Measurements from ENCODE around the gene HCN3.

The HCN3 gene

GRCh38 chr1:155254714-155255242 is 22.5 kb upstream of the HCN3 start:
- no peak for DNase-seq

DNA sequence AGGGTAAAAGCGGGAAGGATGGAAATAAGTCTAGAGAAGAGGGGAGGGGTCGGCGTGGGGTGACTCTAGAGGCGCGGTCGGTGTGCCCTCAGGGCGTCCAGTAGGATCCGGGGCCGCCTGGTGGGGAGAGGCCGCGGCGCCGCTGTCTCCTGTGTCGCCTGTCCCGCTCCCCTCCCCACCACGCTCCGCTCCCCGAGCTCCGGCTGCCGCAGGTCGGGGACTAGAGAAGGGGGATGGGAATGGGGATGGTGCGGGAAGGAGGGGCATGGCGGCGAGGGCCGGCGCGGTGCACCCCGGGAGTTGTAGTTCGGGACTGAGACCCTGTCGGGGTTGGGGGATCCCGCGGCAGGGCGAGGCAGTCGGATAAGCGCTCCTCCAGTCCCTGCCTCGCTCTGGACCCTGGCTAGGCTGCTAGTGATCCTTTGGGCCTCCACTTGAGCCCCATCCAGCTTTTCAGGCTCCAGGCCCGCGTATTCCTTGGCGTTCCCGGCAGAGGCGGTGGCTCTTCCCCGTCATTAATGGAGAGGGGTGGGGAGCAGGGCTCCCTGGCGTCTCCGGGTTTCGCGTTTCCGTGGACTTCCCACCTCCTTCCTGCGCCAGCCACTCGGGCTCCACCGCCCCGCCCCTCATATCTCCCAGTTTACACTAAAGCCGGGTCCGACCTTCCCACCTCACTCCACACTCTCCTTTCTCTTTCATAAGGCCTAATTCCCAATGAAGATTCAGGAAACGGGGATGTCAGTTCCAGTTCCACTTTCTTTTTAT is 21.8 kb upstream of the HCN3 start, which contains the start of gene ENTREP3:
Gene ENTREP3 (minus strand): TSS at position 241 of the 765 bp plus-strand sequence. CDS start 606 bp downstream, outside the sequence.
- DNase-seq, result peak; percentile 39

DNA sequence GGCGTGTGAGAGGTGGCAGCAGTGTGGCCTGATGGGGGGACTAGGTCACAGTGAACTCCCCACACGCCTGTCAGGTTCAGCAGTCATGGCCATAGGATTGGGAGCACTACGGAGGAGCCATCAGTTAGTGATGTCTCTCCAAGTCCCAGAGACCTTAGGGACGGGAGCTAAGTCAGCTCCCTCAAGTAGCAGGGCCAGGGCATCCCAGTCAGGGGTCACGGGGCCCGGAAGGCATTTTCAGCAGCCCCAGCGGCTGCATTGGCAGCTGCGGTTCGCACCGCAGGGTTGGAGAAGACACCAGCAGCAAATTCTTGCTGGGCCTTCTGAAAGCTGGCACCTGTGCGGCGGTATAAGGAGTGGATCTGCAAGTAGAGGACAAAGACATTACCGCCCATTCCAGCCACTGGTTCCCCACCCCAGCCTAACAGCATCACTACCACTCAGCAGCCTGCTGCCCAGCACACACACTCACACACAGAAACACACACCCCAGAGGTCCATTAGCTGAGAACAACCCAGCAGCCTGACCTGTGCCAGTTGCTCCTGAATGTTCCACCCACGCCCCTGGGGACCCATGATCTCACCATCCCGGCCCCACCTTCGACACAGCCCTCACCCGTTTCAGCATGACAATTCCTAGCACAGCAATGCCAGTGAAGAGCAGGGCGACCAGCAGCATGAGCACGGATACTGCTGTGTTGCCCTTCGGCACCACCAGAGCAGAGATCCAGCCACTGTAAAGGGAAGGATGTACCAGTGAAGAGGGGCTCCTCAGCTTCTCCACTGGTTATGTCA is 21.0 kb upstream of the HCN3 start:
- DNase-seq, result no peak

DNA sequence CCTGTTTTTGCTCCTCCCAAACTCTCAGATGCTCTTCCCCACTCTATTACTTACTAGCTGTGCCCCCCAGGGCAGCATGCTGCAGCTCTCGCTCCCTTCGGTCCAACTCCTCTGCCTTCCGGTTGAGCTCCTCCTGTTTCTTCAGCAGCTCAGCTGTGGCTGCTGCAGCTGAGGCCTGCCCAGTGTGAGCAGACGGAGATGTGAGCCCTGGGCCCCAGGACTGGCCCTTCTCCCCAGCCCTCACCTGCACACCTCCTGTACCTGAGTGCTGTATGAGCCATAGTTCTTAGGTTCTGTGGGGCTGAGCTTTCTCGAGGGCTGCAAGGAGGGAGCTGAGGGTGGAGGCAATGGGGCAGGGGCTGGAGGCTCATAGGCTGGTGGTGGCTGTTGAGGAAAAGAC is 17.0 kb upstream of the HCN3 start:
- no peak for DNase-seq

- DNase-seq, result no peak
Observed at GRCh38 chr1:155261493-155261851, 15.8 kb upstream of the HCN3 start.

GRCh38 chr1:155261852-155262673 is 15.2 kb upstream of the HCN3 start, which contains the start of gene SCAMP3:
TSS of gene SCAMP3 (minus strand) at chr1:155262360. CDS start at chr1:155262151, 209 bp downstream.
- peak; percentile 98 for DNase-seq

DNA sequence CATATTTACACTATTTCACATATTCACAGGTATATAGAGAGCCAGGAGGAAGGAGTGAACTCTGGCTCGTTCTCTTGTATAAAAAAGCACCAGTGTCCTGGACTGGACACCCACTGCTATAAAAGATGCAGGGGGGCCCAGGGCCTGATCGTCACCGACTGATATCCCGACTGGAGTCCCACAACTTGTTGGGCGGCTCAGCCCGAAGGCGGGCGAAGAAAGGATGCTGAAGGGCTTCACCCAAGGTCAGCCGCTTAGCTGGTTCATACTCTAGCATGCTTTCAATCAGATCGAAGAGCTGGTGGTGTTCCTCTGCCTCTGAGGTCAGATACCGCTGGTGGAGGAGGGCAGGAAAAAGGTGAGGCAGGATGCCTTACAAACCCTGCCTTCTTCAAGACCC is 14.2 kb upstream of the HCN3 start:
- DNase-seq, result no peak

DNA sequence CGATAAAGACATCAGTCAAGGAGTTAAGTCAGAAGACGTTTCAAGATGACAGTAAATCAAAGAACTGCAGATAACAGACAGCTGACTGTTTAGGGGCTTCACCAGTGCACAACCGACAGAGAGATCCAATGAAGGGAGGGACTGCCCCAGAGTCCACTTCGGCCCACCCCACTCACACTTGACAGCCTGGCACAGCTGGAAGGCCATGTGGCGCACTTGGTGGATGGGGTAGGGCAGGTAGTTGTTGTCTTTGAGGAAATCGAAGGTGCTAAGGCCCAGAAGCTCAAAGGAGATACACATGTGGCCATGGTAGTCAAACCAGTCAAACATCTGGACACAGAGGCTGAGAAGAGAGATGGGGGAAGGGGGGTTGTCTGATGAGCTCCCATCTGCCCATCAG is 10.7 kb upstream of the HCN3 start:
- DNase-seq, result no peak

- no peak for DNase-seq
Observed at GRCh38 chr1:155267373-155267772, 9.9 kb upstream of the HCN3 start.

DNA sequence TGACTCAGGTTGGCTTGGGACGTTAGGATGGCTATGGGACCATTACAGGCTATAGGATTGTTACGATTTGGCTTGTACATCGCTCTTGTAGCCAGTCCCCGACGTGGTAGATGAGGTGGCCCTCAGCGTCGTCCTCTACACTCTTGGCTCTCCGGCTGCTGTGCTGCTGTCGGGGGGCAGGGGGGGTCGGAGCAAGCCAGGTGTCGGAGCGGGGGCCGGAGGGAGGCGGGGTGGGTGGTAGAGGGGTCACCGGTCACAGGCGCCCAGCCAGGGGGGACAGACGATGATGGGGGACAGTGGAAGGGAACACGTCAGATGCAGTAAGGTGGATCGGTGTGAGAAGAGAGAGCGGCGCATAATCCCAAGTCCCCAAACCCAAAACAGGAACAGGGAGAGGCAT is 8.6 kb upstream of the HCN3 start:
- no peak for DNase-seq

- DNase-seq, result no peak
Observed at GRCh38 chr1:155269381-155269780, 7.9 kb upstream of the HCN3 start.

DNA sequence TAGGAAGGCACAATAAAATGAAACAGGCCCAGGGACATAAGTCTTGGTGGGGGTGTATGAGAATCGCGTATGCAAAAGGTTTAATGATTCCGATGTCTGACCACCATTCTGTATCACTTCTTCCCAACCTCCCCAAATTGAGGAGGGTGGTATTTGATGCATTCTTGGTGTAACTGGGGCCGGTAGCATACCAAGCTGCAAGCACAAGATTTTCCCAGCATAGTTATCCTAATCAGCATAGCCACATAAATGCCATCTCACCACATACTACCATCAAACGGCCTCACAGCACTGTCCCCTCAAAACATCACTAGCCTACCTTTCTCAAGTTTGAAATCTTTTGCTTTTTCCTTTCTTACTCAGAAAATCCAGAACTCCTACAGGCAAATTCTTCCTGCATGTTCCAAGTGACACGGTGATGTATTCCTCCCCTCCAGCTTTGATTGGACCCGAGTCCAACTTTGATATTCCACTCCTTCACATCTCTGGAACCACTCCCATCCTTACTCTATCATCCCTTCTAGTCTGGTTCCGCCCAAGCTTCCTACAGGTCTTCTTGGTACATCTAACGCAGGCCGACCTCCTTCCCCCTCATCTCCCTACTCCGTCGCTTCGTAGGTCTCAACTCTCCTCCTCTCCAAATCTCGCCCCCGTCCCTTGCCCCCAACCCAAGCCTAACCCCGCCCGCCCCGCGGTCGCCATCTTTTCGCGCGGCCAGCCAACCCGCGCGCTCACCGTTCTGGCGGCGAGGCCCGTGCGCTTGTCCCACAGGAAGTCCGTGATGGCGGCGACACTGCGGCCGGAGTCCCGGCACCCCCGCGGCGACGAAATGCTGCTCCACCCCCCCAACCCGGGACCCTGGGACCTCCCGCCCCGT is 4.6 kb upstream of the HCN3 start:
- peak; percentile 49 for DNase-seq

GRCh38 chr1:155273343-155274245 is 3.7 kb upstream of the HCN3 start, which contains the start of gene CLK2:
TSS of gene CLK2 (minus strand) at chr1:155273504. CDS start at chr1:155270977, 2,527 bp downstream.
- DNase-seq, result peak; percentile 72

DNA sequence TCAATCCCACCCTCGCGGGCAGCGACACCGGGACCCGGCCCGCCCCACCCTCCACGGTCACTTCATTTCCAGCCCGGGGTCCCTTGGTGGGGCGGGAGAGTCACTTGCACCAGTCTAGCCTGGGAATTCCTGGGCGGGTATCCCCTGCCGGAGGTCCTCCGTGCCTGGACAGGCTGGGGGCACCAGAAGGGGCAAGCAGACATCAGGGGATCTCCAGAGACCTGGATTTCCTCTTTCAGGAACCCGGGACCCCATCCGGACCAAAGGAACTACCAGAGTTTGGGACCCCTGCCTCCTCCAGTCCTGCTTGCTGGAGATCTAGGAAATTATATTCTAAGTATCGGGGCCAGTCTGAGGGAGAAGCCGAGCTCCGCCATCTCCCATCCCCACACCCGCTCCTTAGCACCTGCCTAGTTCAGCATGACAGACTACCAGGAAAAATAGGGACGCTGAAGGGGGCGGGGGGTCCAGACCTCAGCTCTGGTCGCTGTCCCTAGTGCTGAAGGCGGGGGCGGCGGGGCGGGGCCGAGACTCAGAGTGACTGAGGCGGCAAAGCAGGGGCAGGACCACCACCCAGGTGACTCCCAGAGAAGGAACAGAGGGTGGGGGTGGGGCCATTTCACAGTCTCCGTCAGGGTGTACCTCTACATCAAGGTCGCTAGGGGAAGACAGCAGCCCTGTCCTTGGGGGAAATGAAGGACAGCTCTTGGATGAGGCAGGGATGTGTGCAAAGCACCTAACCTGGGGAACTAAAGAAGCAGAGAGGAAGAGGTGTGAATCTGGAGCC is 832 bp downstream of the HCN3 start:
- DNase-seq, result peak; percentile 13

- DNase-seq, result no peak
Observed at GRCh38 chr1:155278689-155279160, 1.5 kb downstream of the HCN3 start.

DNA sequence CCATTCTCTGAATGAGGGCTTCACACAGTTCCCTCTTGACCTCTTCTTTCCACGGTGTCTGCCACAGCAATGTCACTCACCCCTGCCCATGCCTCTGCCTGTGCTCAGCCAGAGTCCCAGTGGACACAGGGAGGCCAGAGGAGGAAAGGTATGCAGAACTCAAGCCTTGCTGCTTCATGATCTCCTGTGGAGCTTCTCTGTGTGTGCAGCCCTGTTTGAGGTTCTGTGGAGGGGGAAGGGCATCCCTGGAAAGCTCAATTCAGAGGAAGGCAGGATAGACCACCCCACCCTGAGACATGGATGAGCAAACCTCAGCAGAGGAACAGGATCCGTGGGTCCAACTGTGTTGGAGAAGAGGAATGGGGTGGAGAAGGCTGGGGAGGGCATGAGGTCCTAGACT is 2.0 kb downstream of the HCN3 start:
- DNase-seq, result no peak

DNA sequence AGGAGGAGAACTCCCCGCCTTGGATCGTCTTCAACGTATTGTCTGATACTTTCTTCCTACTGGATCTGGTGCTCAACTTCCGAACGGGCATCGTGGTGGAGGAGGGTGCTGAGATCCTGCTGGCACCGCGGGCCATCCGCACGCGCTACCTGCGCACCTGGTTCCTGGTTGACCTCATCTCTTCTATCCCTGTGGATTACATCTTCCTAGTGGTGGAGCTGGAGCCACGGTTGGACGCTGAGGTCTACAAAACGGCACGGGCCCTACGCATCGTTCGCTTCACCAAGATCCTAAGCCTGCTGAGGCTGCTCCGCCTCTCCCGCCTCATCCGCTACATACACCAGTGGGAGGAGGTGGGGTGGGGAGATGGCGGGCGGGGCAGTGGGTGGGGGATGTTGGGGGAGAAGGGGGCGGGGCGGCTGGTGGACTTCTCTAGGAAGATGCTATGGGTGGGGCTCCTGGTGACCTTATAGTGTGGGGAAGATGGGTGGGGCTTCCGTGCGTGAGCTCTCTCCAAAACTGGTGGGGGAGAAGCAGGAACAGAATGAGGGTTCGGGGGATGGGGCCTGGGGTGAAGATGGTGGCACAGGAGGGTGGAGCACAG is 5.3 kb downstream of the HCN3 start:
- DNase-seq, result no peak

GRCh38 chr1:155284476-155284875 is 7.2 kb downstream of the HCN3 start:
- no peak for DNase-seq

DNA sequence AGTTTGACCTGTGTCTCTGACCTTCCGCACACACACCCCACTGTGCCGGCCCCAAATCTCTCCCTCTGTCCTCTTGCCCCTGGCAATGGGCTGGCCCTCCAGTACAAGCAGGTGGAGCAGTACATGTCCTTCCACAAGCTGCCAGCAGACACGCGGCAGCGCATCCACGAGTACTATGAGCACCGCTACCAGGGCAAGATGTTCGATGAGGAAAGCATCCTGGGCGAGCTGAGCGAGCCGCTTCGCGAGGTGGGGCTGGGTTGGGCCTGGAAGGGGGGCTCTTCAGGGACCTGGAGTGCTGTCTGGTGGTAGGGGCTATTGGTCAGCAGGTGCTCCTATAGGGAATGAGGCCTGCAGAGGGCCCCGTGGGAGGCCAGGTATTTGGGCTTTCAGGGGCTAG is 7.8 kb downstream of the HCN3 start:
- no peak for DNase-seq

Measured in amniotic stem cell (primary cell).